ENCODE measurements around the gene DUS2. TPM values are rescaled to one million over a fixed set of nuclear protein-coding genes. Genes with fewer than 3 reads are reported as not detected.

DUS2 gene
- total RNA-seq, 2 experiments from 2014 or later, result 19.9 to 32.4 TPM

GRCh38 chr16:68005211-68005610, 17.9 kb upstream of the DUS2 start:
- Histone ChIP-seq H3K36me3 (ENCODE audit: insufficient read depth, low read length) (no peaks in the 10 kb centered on the region), H3K9me2 (ENCODE audit: insufficient read depth, low read length) (no peaks in the 10 kb centered on the region), H3K79me2 (ENCODE audit: insufficient read depth, low read depth, low read length) (no peaks in the 10 kb centered on the region), H3K4me3 (ENCODE audit: low read depth, low read length, poor library complexity, severe bottlenecking) (no peak overlapping the region), H4K20me1 (ENCODE audit: insufficient read depth, low read length) (no peaks in the 10 kb centered on the region), H3K9me3 (ENCODE audit: low read length) (no peaks in the 10 kb centered on the region), H3K4me1 (ENCODE audit: insufficient read depth, low read length, poor library complexity, severe bottlenecking) (peaks cover 14% of the 10 kb centered on the region), H2AFZ (ENCODE audit: low read length) (peak overlapping the region; percentile 84; the same call in 1 of the 2 replicates), H3K4me2 (ENCODE audit: low read length) (no peak overlapping the region), H3K27ac (ENCODE audit: low read depth, low read length, poor library complexity, severe bottlenecking) (no peak overlapping the region)
- ChIA-PET POLR2A (interaction anchor here (1.0 kb wide), 1 partner anchor 21 kb away, joined by 3 read pairs; no protein-coding TSS in a partner anchor), CTCF (ENCODE audit: unreplicated experiment) (interaction anchor here (0.9 kb wide), 1 partner anchor 11 kb away, joined by 5 read pairs; no protein-coding TSS in a partner anchor)
- no peak for TF ChIP-seq EZH2phosphoT487 (IDR thresholded peaks at IDR 0.05; ENCODE audit: borderline replicate concordance, low read depth, low read length)
- TF ChIP-seq CTCF (conservative IDR thresholded peaks at IDR 0.05; ENCODE audit: low read length), result no peak
- no TSS peak for BruUV-seq (replicated peaks)
- no peak for DNase-seq (ENCODE audit: low spot score)
- intact Hi-C loops (cut with micrococcal nuclease; ENCODE audit: unreplicated experiment), result no loop called here

- peak overlapping the region; percentile 84 for H2AFZ ChIP-seq (ENCODE audit: low read length)
- intact Hi-C loops (cut with micrococcal nuclease; ENCODE audit: unreplicated experiment), result no loop called here
Observed at GRCh38 chr16:68005786-68006286, 17.2 kb upstream of the DUS2 start.

More at GRCh38 chr16:68005786-68006286, 17.2 kb upstream of the DUS2 start:
- Histone ChIP-seq H4K20me1 (ENCODE audit: insufficient read depth, low read length) (no peaks in the 10 kb centered on the region), H3K4me3 (ENCODE audit: low read depth, low read length, poor library complexity, severe bottlenecking) (no peak overlapping the region), H3K4me2 (ENCODE audit: low read length) (peak overlapping the region; percentile 7; the same call in 1 of the 2 replicates), H3K27ac (ENCODE audit: low read depth, low read length, poor library complexity, severe bottlenecking) (no peak overlapping the region), H3K79me2 (ENCODE audit: insufficient read depth, low read depth, low read length) (no peaks in the 10 kb centered on the region), H3K36me3 (ENCODE audit: insufficient read depth, low read length) (no peaks in the 10 kb centered on the region), H3K9me3 (ENCODE audit: low read length) (no peaks in the 10 kb centered on the region), H3K4me1 (ENCODE audit: insufficient read depth, low read length, poor library complexity, severe bottlenecking) (peaks cover 8% of the 10 kb centered on the region), H3K9me2 (ENCODE audit: insufficient read depth, low read length) (no peaks in the 10 kb centered on the region)
- no TSS peak for BruUV-seq (replicated peaks)
- ChIA-PET POLR2A (interaction anchor here (1.0 kb wide), 1 partner anchor 22 kb away, joined by 3 read pairs; no protein-coding TSS in a partner anchor), CTCF (ENCODE audit: unreplicated experiment) (interaction anchor here (0.6 to 0.9 kb wide), 2 partner anchors 11 to 16 kb away, joined by 5 read pairs; no protein-coding TSS in a partner anchor)
- TF ChIP-seq EZH2phosphoT487 (IDR thresholded peaks at IDR 0.05; ENCODE audit: borderline replicate concordance, low read depth, low read length), result no peak
- no peak for TF ChIP-seq CTCF (conservative IDR thresholded peaks at IDR 0.05; ENCODE audit: low read length)
- peak; percentile 65 for DNase-seq (ENCODE audit: low spot score)

All from OCI-LY7 (cell line).